Endothelial cell of umbilical vein (primary cell): Measurements from ENCODE around the gene ZNF600. TPM values are rescaled to one million over a fixed set of nuclear protein-coding genes. Genes with fewer than 3 reads are reported as not detected.
"Not testable (repeated sequence)": the region's sequence is repeated elsewhere in the genome, so short reads cannot be mapped to it uniquely, and the experiment has no call there.

Experiments used
- BruUV-seq: library from RNA; stranded (reverse); fragments of 400-500 nt; replicated peaks from 2 replicates; lab custom pipeline; 2021; lab: Mats Ljungman, UMichigan
- CTCF ChIA-PET: fragments of 300-600, 350-600 bp; sonication (Branson Sonifier 250); formaldehyde crosslinking; loops from one replicate; lab custom pipeline; 2021; ENCODE audit warnings: antibody characterized with exemption, inconsistent platforms; lab: Charles Lee
- POLR2A ChIA-PET: fragments of 300-600, 350-600 bp; sonication (Branson Sonifier 250); formaldehyde crosslinking; loops from one replicate; lab custom pipeline; 2021; ENCODE audit warnings: antibody characterized with exemption, inconsistent platforms; lab: Charles Lee
- DNase-seq: peaks from one replicate; pipeline ENCODE4 v3.0.0-alpha.2; 2011; ENCODE audit warnings: low read depth, low spot score
- FAIRE-seq: peaks from 2 replicates; lab custom pipeline; 2011; peaks lifted over from hg19 to GRCh38; lab: Jason Lieb, UNC
- H2AFZ ChIP-seq: 2 replicates; pipeline ENCODE4 v1.6.0; 2012; ENCODE audit warnings: low read depth, low read length, control low read depth, inconsistent platforms
- H3K27ac ChIP-seq: 2 replicates; pipeline ENCODE4 v1.5.1; 2011; ENCODE audit warnings: low read depth, mild to moderate bottlenecking, control low read depth, low read length, moderate library complexity; ENCODE audit not compliant: insufficient read depth
- H3K27me3 ChIP-seq, 2 experiments: 2 replicates each; pipeline versions ENCODE4 v1.6.0 to v1.6.1; 2011; ENCODE audit warnings: low read length in 2 of 2, mixed read lengths in 1 of 2; ENCODE audit not compliant: control insufficient read depth in 2 of 2, insufficient read depth in 2 of 2
- H3K36me3 ChIP-seq, 2 experiments: 2 replicates in 1 of 2; 3 replicates in 1 of 2; pipeline ENCODE4 v1.5.1; 2011; ENCODE audit warnings: low read length in 2 of 2, mild to moderate bottlenecking in 1 of 2, moderate library complexity in 1 of 2; ENCODE audit not compliant: control insufficient read depth in 2 of 2, insufficient read depth in 2 of 2; ENCODE audit errors: extremely low read depth in 1 of 2
- H3K4me1 ChIP-seq: 3 replicates; pipeline ENCODE4 v1.5.1; 2011; ENCODE audit warnings: mild to moderate bottlenecking, low read length; ENCODE audit not compliant: control insufficient read depth, insufficient read depth; ENCODE audit errors: extremely low read depth
- H3K4me2 ChIP-seq: 2 replicates; pipeline ENCODE4 v1.6.1; 2011; ENCODE audit warnings: low read length, control low read depth, mixed read lengths; ENCODE audit not compliant: insufficient read depth
- H3K4me3 ChIP-seq, 3 experiments: fragments of 200-600 bp in 1 of 3; sonication (generic), shearing (Covaris generic) in 1 of 3; replicated peaks in 1 of 3; 2 replicates each; pipeline ENCODE4 v1.5.1; 2011 to 2016; ENCODE audit warnings: control low read depth in 3 of 3, low read length in 3 of 3, mild to moderate bottlenecking in 2 of 3, inconsistent platforms in 1 of 3, low read depth in 1 of 3, moderate library complexity in 1 of 3; ENCODE audit not compliant: insufficient read depth in 1 of 3
- H3K79me2 ChIP-seq: 2 replicates; pipeline ENCODE4 v1.6.0; 2012; ENCODE audit warnings: low read length, inconsistent platforms; ENCODE audit not compliant: control insufficient read depth, insufficient read depth
- H3K9ac ChIP-seq: replicated peaks from 2 replicates; pipeline ENCODE3; 2011; ENCODE audit warnings: low read length, control low read depth; ENCODE audit not compliant: insufficient read depth; ENCODE audit errors: extremely low read depth
- H3K9me1 ChIP-seq: replicated peaks from 3 replicates; pipeline ENCODE4 v1.6.0; 2011; ENCODE audit warnings: mild to moderate bottlenecking, low read length; ENCODE audit not compliant: control insufficient read depth, insufficient read depth; ENCODE audit errors: extremely low read depth
- H3K9me3 ChIP-seq: replicated peaks from 2 replicates; pipeline ENCODE4 v1.5.1; 2012; ENCODE audit warnings: low read length, inconsistent platforms; ENCODE audit not compliant: control insufficient read depth, insufficient read depth
- H4K20me1 ChIP-seq: replicated peaks from 2 replicates; pipeline ENCODE3; 2011; ENCODE audit warnings: mild to moderate bottlenecking, low read length; ENCODE audit not compliant: control insufficient read depth, insufficient read depth; ENCODE audit errors: extremely low read depth
- CTCF ChIP-seq, 2 donors: IDR thresholded peaks; 1 replicate in 1 of 2; 2 replicates in 1 of 2; pipeline ENCODE4 v1.5.1; 2011; ENCODE audit warnings: low read length in 2 of 2, mild to moderate bottlenecking in 2 of 2, moderate library complexity in 2 of 2, control low read depth in 1 of 2, inconsistent platforms in 1 of 2, low read depth in 1 of 2; ENCODE audit not compliant: insufficient read depth in 1 of 2; ENCODE audit errors: extremely low read depth in 1 of 2
- EZH2 ChIP-seq: IDR thresholded peaks from 2 replicates; pipeline ENCODE4 v1.6.1; 2012; ENCODE audit warnings: borderline replicate concordance, low read depth, mild to moderate bottlenecking, moderate library complexity, low read length, inconsistent platforms; ENCODE audit not compliant: severe bottlenecking
- FOS ChIP-seq: IDR thresholded peaks from 2 replicates; pipeline ENCODE4 v1.6.1; 2011; ENCODE audit warnings: mild to moderate bottlenecking, low read length, moderate library complexity, borderline replicate concordance; ENCODE audit not compliant: insufficient read depth
- GATA2 ChIP-seq: IDR thresholded peaks from 2 replicates; pipeline ENCODE4 v1.7.0; 2011; ENCODE audit warnings: low read depth, mild to moderate bottlenecking, moderate library complexity, mixed read lengths, low read length; ENCODE audit not compliant: insufficient read length, insufficient read depth
- JUN ChIP-seq: IDR thresholded peaks from 2 replicates; pipeline ENCODE4 v1.6.1; 2011; ENCODE audit warnings: borderline replicate concordance, low read depth; ENCODE audit not compliant: insufficient read length, insufficient read depth
- MYC ChIP-seq: IDR thresholded peaks from one replicate; pipeline ENCODE4 v1.6.1; 2011; ENCODE audit warnings: mild to moderate bottlenecking, low read depth, low read length
- POLR2A ChIP-seq: IDR thresholded peaks from 2 replicates; pipeline ENCODE4 v1.6.1; 2012; ENCODE audit warnings: low read depth, mild to moderate bottlenecking, control low read depth, low read length
- POLR2AphosphoS5 ChIP-seq: IDR thresholded peaks from 2 replicates; pipeline ENCODE4 v1.6.1; 2012; ENCODE audit warnings: low read depth, mild to moderate bottlenecking, control low read depth, low read length, moderate library complexity; ENCODE audit not compliant: insufficient read depth
- dilution Hi-C: fragments of 300-500 bp; cut with MboI; formaldehyde crosslinking; loops from one replicate; pipeline ENCODE4 v1.15.0; 2019; ENCODE audit warnings: low sequenced_read_pairs; ENCODE audit not compliant: extremely low pct_ligation_motif_present
- intact Hi-C: fragments of 100-400 bp; cut with micrococcal nuclease; formaldehyde crosslinking; loops from one replicate; pipeline ENCODE4 v1.10.0; 2022
- polyA plus RNA-seq, 4 experiments: library from polyadenylated mRNA; depleted of rRNA in 3 of 4; stranded (reverse) in 3 of 4; unstranded in 1 of 4; fragments of >200 nt; gene quantifications; 2 replicates each; pipeline versions ENCODE4 v1.2.1 to v1.2.3, GENCODE V29; 2011 to 2012; ENCODE audit warnings: missing spikeins in 1 of 4
- total RNA-seq: library from RNA; stranded (reverse); gene quantifications from 2 replicates; pipeline ENCODE4 v1.2.3, GENCODE V29; 2021
- TF ChIP-seq, protein P1 (sequence below): IDR thresholded peaks from 2 replicates; pipeline ENCODE4 v1.6.1; 2011; ENCODE audit not compliant: insufficient read depth, insufficient read length

ZNF600 gene
- total and polyA plus RNA-seq, 2 donors (not counting 3 experiments of a cell fraction or from before 2014, with no cell fraction given) = 5.2 to 5.8 TPM

GRCh38 chr19:52823676-52824075 is 37.1 kb upstream of the ZNF600 start:
- BruUV-seq = no TSS peak
- Histone ChIP-seq H3K4me3 (no peak overlapping the region), H3K4me1 (no peaks in the 10 kb centered on the region), H3K9me1 (no peaks in the 10 kb centered on the region), H3K9me3 (no peaks in the 10 kb centered on the region), H3K9ac (no peak overlapping the region), H4K20me1 (no peaks in the 10 kb centered on the region), H3K27me3 (no peaks in the 10 kb centered on the region), H3K4me2 (no peak overlapping the region), H3K27ac (no peak overlapping the region), H2AFZ (no peak overlapping the region), H3K79me2 (no peaks in the 10 kb centered on the region), H3K36me3 (no peaks in the 10 kb centered on the region)
- POLR2A ChIA-PET = no interaction called here
- TF ChIP-seq MYC (no peak), GATA2 (no peak), JUN (no peak), FOS (no peak), POLR2A (no peak), POLR2AphosphoS5 (no peak), EZH2 (no peak), CTCF (IDR thresholded peaks at IDR 0.05; ENCODE audit: extremely low read depth in 1 of 2, insufficient read depth in 1 of 2, low read depth in 1 of 2, low read length in 2 of 2) (no peak)
- TF ChIP-seq, protein P1, sequence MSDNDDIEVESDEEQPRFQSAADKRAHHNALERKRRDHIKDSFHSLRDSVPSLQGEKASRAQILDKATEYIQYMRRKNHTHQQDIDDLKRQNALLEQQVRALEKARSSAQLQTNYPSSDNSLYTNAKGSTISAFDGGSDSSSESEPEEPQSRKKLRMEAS = no peak
- no peak for FAIRE-seq
- dilution Hi-C loops = no loop called here
- intact Hi-C loops = no loop called here
- CTCF ChIA-PET = no interaction called here
- DNase-seq = no peak

DNA sequence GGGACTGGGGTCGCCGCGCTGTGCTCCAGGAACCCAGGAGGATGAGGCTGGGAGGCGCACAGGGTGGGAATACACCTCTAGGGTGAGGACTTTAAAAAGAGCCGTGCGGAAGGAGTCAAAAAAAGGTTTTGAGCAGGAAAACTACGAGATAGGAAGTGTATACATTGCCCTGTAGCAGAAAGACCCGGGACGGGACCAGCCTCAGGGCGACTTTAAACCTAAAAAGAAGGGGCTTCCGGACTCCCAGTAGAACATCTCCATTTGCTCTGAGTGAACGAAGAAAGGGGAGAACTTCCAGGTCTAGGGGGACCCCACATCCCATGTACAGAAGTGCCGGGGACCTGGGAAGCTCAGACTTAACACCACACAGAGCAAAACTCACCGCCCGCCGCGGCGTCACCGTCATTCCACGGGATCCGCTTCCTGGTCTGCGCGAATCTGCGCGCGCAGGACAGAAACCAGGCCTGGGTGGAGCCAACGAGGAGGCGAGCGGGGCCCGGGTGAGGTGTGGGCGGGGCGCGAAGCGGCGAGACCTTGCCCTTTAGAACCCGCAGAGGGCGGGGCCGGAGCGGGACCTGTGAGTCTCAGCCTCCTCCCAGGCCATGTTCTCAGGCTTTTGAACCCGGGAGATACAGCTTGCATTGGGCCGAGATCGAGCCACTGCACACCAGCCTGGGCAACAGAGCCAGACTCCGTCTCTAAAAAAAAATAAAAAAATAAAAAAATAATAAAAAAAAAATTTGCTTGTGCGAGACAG is 34.8 kb upstream of the ZNF600 start, which contains the start of gene ZNF28:
TSS of gene ZNF28 (minus strand) at position 430 of the 757 bp plus-strand sequence. CDS start 3,675 bp downstream, outside the sequence.
- BruUV-seq, H4K20me1 ChIP-seq, H3K9me3 ChIP-seq, dilution Hi-C loops, H3K79me2 ChIP-seq, H3K4me1 ChIP-seq, CTCF ChIA-PET, H3K27me3 ChIP-seq, H3K9me1 ChIP-seq, H3K36me3 ChIP-seq: not testable (repeated sequence)
- H3K9ac ChIP-seq = peak within 1 kb of the TSS; percentile 65
- peak within 1 kb of the TSS; percentile 95 for H2AFZ ChIP-seq
- POLR2A ChIA-PET = interaction anchor here (0.5 kb wide), 1 partner anchor 41 kb away, joined by 3 read pairs; no protein-coding TSS in a partner anchor
- peak within 1 kb of the TSS; percentile 79 for H3K4me2 ChIP-seq
- H3K4me3 ChIP-seq = peak within 1 kb of the TSS; percentile 54 to 87 (median 85)
- FAIRE-seq (peak; percentile 99), DNase-seq (peak; percentile 36)
- intact Hi-C loops = loop anchor here (1.0 kb wide), 2 partner anchors 36 to 102 kb away; partner anchors contain the start of genes ZNF468 and ZNF888
- peak within 1 kb of the TSS; percentile 45 for H3K27ac ChIP-seq
